ENCODE data around the gene GARNL3. TPM values are rescaled to one million over a fixed set of nuclear protein-coding genes. Genes with fewer than 3 reads are reported as not detected.

GARNL3 gene
- total RNA-seq, 1 experiment from 2014 or later: 11.5 TPM

GRCh38 chr9:127303830-127304229 lies 39.3 kb downstream of the GARNL3 start:
- intact Hi-C loops (cut with micrococcal nuclease; ENCODE audit: unreplicated experiment): no loop called here

GRCh38 chr9:127305206-127305837 lies 40.7 kb downstream of the GARNL3 start:
- intact Hi-C loops (cut with micrococcal nuclease; ENCODE audit: unreplicated experiment): no loop called here
- H3K27ac ChIP-seq (ENCODE audit: low read length): no peak overlapping the region

More at GRCh38 chr9:127303830-127304229, 39.3 kb downstream of the GARNL3 start:
- BruUV-seq (replicated peaks): no TSS peak
- no peak for ATAC-seq
- Histone ChIP-seq H3K27me3 (ENCODE audit: control insufficient read depth, insufficient read depth, low read length) (no peaks in the 10 kb centered on the region), H3K27ac (ENCODE audit: low read length) (no peak overlapping the region), H3K4me1 (ENCODE audit: control insufficient read depth, insufficient read depth, low read length) (no peaks in the 10 kb centered on the region), H3K36me3 (ENCODE audit: control insufficient read depth, insufficient read depth, low read length) (no peaks in the 10 kb centered on the region), H3K9me3 (ENCODE audit: control insufficient read depth, insufficient read depth, low read depth, low read length) (no peaks in the 10 kb centered on the region), H3K4me3 (ENCODE audit: low read depth in 2 of 2, low read length in 2 of 2) (no peak overlapping the region)
- ChIA-PET POLR2A (interaction anchor here (0.7 kb wide), 1 partner anchor 425 kb away, joined by 9 read pairs; no protein-coding TSS in a partner anchor), CTCF (no interaction called here)
- DNase-seq (ENCODE audit: low read depth, low spot score): no peak
- no peak for TF ChIP-seq TCF7L2 (IDR thresholded peaks at IDR 0.05; ENCODE audit: low read depth, low read length)
- no peak for TF ChIP-seq POLR2AphosphoS5 (IDR thresholded peaks at IDR 0.05; ENCODE audit: low read depth, low read length)
- no peak for TF ChIP-seq SIN3A (IDR thresholded peaks at IDR 0.05; ENCODE audit: borderline replicate concordance, insufficient read depth, low read depth, low read length)
- TF ChIP-seq CTCF (IDR thresholded peaks at IDR 0.05): no peak
- no peak for TF ChIP-seq REST (IDR thresholded peaks at IDR 0.05; ENCODE audit: insufficient read depth in 1 of 2, low read depth in 2 of 2, low read length in 1 of 2)
- in situ Hi-C loops (cut with HindIII; ENCODE audit: low pct_unique_long_range_greater_than_20kb, low sequenced_read_pairs): no loop called here

More at GRCh38 chr9:127305206-127305837, 40.7 kb downstream of the GARNL3 start:
- H3K36me3 ChIP-seq (ENCODE audit: control insufficient read depth, insufficient read depth, low read length): no peaks in the 10 kb centered on the region
- H3K27me3 ChIP-seq (ENCODE audit: control insufficient read depth, insufficient read depth, low read length): no peaks in the 10 kb centered on the region
- DNase-seq (ENCODE audit: low read depth, low spot score) (no peak), ATAC-seq (no peak)
- in situ Hi-C loops (cut with HindIII; ENCODE audit: low pct_unique_long_range_greater_than_20kb, low sequenced_read_pairs): no loop called here
- no peaks in the 10 kb centered on the region for H3K4me1 ChIP-seq (ENCODE audit: control insufficient read depth, insufficient read depth, low read length)
- no TSS peak for BruUV-seq (replicated peaks)
- ChIA-PET CTCF (no interaction called here), POLR2A (no interaction called here)
- no peaks in the 10 kb centered on the region for H3K9me3 ChIP-seq (ENCODE audit: control insufficient read depth, insufficient read depth, low read depth, low read length)
- H3K4me3 ChIP-seq (ENCODE audit: low read depth in 2 of 2, low read length in 2 of 2): no peak overlapping the region
- TF ChIP-seq POLR2AphosphoS5 (IDR thresholded peaks at IDR 0.05; ENCODE audit: low read depth, low read length): no peak
- TF ChIP-seq REST (IDR thresholded peaks at IDR 0.05; ENCODE audit: insufficient read depth in 1 of 2, low read depth in 2 of 2, low read length in 1 of 2): no peak
- no peak for TF ChIP-seq CTCF (IDR thresholded peaks at IDR 0.05)
- TF ChIP-seq SIN3A (IDR thresholded peaks at IDR 0.05; ENCODE audit: borderline replicate concordance, insufficient read depth, low read depth, low read length): no peak
- no peak for TF ChIP-seq TCF7L2 (IDR thresholded peaks at IDR 0.05; ENCODE audit: low read depth, low read length)
